WI38 (cell line): Measurements from ENCODE around the gene ZDHHC7.
"Not testable (repeated sequence)": the region's sequence is repeated elsewhere in the genome, so short reads cannot be mapped to it uniquely, and the experiment has no call there.

ENCODE experiments used
- H3K4me3 ChIP-seq: 2 replicates; pipeline ENCODE4 v1.5.1; 2011; ENCODE audit warnings: low read depth, mild to moderate bottlenecking, control low read depth, low read length
- TF ChIP-seq, protein P1 (sequence below): IDR thresholded peaks from 2 replicates; pipeline ENCODE4 v1.5.1; 2012; ENCODE audit warnings: low read depth, mild to moderate bottlenecking, control low read depth, low read length

ZDHHC7 gene

DNA sequence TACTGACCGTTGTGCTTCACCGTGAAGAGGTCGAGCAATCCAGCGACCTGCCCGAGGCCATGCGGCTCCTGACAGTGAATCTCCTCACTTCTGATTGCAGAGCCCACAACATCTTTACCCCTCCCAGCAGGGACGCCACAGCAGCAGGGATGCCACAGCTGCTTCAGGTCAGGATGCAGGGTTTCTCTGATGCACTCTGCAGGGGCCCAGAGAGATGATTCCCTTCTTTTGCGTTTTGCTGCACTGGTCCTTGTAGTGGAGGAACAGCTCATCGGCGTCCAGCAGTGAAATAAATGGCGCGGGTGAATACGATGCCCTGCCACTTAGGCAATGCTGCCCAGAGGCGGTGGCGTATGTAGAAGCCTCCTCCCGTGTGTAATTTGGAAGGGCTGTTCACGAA is 21.8 kb upstream of the ZDHHC7 start:
- no peak overlapping the region for H3K4me3 ChIP-seq
- TF ChIP-seq, protein P1, sequence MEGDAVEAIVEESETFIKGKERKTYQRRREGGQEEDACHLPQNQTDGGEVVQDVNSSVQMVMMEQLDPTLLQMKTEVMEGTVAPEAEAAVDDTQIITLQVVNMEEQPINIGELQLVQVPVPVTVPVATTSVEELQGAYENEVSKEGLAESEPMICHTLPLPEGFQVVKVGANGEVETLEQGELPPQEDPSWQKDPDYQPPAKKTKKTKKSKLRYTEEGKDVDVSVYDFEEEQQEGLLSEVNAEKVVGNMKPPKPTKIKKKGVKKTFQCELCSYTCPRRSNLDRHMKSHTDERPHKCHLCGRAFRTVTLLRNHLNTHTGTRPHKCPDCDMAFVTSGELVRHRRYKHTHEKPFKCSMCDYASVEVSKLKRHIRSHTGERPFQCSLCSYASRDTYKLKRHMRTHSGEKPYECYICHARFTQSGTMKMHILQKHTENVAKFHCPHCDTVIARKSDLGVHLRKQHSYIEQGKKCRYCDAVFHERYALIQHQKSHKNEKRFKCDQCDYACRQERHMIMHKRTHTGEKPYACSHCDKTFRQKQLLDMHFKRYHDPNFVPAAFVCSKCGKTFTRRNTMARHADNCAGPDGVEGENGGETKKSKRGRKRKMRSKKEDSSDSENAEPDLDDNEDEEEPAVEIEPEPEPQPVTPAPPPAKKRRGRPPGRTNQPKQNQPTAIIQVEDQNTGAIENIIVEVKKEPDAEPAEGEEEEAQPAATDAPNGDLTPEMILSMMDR, result no peak

DNA sequence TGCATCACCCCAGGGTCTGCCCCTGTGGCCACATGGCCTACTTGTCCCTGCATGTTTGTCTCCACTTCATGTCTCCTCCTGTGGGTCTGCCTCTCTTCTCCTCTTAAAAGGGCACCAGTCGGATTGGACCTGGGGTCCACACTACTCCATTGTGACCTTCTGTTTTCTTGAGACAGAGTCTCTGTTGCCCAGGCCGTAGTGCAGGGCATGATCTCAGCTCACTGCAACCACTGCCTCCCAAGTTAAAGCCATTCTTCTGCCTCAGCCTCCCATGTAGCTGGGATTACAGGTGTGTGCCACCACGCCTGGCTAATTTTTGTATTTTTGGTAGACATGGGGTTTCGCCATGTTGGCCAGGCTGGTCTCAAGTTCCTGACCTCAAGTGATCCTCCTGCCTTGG is 20.9 kb upstream of the ZDHHC7 start:
- H3K4me3 ChIP-seq, result not testable (repeated sequence)

DNA sequence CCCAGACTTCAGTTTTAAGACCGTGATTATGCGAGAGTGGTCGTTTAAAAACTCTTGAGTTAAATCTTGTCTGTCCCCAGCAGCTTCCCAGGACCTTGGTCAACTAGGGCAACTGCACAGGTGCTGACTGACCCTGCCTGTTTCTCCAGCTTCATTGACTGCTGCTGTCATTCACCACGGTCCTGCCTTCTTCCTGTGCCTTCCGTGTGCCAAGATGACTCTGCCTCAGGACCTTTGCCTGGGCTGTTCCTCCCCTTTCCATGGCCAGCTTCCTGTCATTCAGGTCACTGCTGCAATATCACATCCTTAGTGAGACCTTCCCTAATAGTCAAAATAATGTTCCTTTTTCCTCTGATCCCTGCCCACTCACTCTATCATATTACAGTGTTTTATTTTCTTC is 20.1 kb upstream of the ZDHHC7 start:
- TF ChIP-seq, protein P1, result no peak

DNA sequence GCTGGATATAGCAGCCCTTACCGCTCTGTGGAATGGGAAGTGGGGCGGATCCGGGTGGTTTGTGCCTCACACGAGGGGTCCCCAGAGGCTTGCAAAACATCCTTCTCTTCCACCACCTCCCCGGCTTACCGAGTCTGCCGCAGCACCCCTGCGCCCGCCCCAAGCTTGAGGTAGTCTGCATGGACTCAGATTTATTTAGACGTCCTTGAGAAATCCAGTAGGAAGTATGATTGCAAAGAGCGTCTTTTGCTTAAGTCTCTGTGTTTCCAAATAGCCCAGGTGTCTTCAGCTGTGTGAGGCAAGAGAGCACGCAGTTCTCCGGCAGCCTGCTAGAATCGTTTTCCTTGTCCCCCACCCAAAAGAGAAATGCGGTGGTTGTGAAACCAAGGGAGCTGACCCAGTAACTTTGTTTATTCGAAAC is 18.7 kb upstream of the ZDHHC7 start:
- H3K4me3 ChIP-seq, result no peak overlapping the region
- TF ChIP-seq, protein P1, result no peak

More for the DNA sequence above, 20.1 kb upstream of the ZDHHC7 start:
- H3K4me3 ChIP-seq, result no peak overlapping the region

DNA sequence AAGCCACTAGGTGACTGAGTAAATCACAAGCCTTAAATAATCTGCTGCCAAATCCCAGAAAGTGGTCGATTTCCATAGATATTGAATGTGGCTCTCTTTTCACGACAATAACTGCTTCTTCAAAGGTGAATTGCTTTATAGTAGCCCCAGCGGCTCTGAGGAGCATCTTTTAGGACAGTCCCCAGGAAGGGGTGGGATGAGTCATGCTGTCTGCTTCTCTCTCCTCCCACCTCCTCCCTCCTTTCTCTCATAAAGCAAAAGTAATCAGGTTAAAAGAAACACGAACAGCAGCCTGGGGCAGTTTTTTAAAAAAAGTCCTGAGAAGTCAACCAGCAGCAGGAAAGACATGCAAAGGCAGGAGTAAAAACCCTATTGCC is 18.1 kb upstream of the ZDHHC7 start:
- TF ChIP-seq, protein P1, result no peak
- no peak overlapping the region for H3K4me3 ChIP-seq

DNA sequence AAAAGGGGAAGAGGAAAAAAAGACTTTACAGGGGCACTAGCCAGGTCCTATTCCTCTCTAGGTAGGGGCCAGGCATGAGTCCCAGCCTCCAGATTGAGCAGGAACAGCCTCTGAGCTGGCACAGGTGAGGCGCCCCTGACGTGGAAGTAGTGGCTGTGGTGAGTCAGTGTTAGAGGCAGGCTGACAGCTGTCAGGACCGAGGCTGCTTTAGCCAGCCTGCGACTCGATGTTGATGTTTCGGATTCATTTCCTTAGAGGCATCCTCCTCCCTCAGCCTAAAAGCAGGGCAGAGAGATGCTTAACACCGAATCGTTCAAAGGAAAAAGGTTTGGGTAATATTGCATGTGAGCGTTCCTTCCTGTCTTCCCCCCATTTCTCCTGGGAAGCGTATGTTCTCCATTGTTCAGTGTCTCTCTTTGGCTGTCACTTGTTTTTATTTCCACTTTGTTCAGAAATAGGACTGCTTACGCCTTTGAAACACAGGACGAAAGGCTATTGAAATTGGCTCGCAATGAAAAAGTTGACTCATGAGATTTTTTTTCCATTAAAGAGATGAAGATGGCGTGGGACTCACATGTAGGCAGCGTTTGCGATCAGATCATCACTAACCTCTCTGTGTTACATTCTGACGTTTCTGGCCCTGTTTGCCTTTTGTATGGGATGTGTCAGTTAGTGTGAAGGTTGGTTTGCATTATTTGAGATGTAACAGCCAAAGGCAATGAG is 17.5 kb upstream of the ZDHHC7 start:
- TF ChIP-seq, protein P1, result no peak
- H3K4me3 ChIP-seq, result peak overlapping the region; percentile 75

DNA sequence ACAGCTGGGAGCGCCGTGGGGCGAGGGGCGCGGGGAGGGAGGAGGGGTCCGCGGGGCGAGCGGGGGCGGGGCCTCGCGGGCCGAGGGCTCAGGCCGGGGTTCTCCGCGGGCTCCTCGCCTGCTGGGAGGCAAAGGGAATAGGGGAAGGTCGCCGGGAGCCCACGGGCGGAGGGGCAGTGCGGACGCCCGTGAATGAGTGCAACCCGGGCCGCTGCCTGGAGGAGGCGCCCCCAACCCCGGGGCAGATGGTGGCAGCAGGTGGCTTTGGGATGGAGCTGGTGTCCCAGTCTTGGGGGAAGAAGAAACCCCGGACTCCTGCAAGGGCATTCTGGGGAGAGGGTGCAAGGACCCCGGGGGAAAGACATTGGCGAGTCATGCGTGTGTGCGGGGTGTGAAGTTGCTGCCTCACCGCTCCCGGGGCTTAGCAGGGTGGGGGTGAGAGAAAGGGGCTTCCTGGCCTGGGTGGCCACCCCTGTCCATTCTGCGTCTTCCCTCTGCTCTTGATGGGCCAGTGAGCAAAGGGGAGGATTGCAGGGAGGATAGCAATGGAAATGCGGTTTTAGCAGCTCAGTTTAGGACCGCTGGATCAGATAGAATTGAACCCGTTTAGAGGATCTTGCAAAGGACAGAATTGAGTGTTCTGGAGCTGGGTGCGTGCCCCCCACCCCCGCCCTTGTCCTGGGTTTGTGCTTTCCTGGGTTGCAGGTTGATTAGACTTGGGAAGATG is 16.8 kb upstream of the ZDHHC7 start:
- TF ChIP-seq, protein P1, result no peak
- H3K4me3 ChIP-seq, result peak overlapping the region; percentile 75
